ENCODE data around the gene IPPK. TPM values are rescaled to one million over a fixed set of nuclear protein-coding genes. Genes with fewer than 3 reads are reported as not detected.
A peak's percentile ranks its signal among the peaks of the same experiment; 100 is the strongest.

Gene IPPK
- total and polyA plus RNA-seq, 12 donors, result 5.2 to 17.8 (median 8.3) TPM

- WGBS, 2 donors, result 83 to 95% methylated on average over 1 of the region's 1 CpG
- Histone ChIP-seq H3K36me3 (no peaks in the 10 kb centered on the region), H3K9me3 (peaks cover 0 to 62% (median 4%) of the 10 kb centered on the region in 11 donors), H3K27ac (no peak overlapping the region), H3K27me3 (no peaks in the 10 kb centered on the region), H3K4me1 (no peaks in the 10 kb centered on the region), H3K4me3 (no peak overlapping the region)
- no peak for TF ChIP-seq CTCF (IDR thresholded peaks at IDR 0.05)
- intact Hi-C loops (cut with DNase I), result no loop called here
- ATAC-seq (no peak), DNase-seq (no peak)
Measured at GRCh38 chr9:92696619-92697018, 26.7 kb upstream of the IPPK start.

- no peak overlapping the region for H3K4me3 ChIP-seq
- H3K27me3 ChIP-seq, result no peaks in the 10 kb centered on the region
- H3K4me1 ChIP-seq, result no peaks in the 10 kb centered on the region
- no peak for ATAC-seq
- H3K36me3 ChIP-seq, result no peaks in the 10 kb centered on the region
- H3K27ac ChIP-seq, result no peak overlapping the region
- H3K9me3 ChIP-seq, result peaks cover 0 to 27% (median 17%) of the 10 kb centered on the region in 11 donors
- no peak for DNase-seq
- intact Hi-C loops (cut with DNase I), result no loop called here
- WGBS, 2 donors, result 77 to 81% methylated on average over 3 of the region's 3 CpGs
- TF ChIP-seq CTCF (IDR thresholded peaks at IDR 0.05), result peak in 2 of 9 donors; percentile 5 to 11
Measured at GRCh38 chr9:92686954-92687353, 17.0 kb upstream of the IPPK start.

GRCh38 chr9:92685022-92685421, 15.1 kb upstream of the IPPK start:
- peaks cover 0 to 8% (median 6%) of the 10 kb centered on the region in 11 donors for H3K9me3 ChIP-seq
- intact Hi-C loops (cut with DNase I), result no loop called here
- H3K4me1 ChIP-seq, result no peaks in the 10 kb centered on the region
- H3K4me3 ChIP-seq, result no peak overlapping the region
- no peak for TF ChIP-seq CTCF (IDR thresholded peaks at IDR 0.05)
- H3K27ac ChIP-seq, result no peak overlapping the region
- 83 to 86% methylated on average over 5 of the region's 5 CpGs for WGBS, 2 donors
- H3K36me3 ChIP-seq, result no peaks in the 10 kb centered on the region
- DNase-seq, result no peak
- ATAC-seq, result no peak
- H3K27me3 ChIP-seq, result no peaks in the 10 kb centered on the region

- Histone ChIP-seq H3K9me3 (no peaks in the 10 kb centered on the region), H3K36me3 (no peaks in the 10 kb centered on the region), H3K27me3 (no peaks in the 10 kb centered on the region), H3K4me3 (no peak overlapping the region), H3K4me1 (no peaks in the 10 kb centered on the region), H3K27ac (no peak overlapping the region)
- WGBS, 2 donors, result 90 to 92% methylated on average over 7 to 8 of the region's 8 CpGs
- intact Hi-C loops (cut with DNase I), result no loop called here
- DNase-seq (no peak), ATAC-seq (no peak)
- TF ChIP-seq CTCF (IDR thresholded peaks at IDR 0.05), result no peak
Measured at GRCh38 chr9:92682269-92682668, 12.3 kb upstream of the IPPK start.

Data from heart right ventricle (tissue), 16 donors.